ENCODE data around the gene CLEC4M.

CLEC4M gene

DNA sequence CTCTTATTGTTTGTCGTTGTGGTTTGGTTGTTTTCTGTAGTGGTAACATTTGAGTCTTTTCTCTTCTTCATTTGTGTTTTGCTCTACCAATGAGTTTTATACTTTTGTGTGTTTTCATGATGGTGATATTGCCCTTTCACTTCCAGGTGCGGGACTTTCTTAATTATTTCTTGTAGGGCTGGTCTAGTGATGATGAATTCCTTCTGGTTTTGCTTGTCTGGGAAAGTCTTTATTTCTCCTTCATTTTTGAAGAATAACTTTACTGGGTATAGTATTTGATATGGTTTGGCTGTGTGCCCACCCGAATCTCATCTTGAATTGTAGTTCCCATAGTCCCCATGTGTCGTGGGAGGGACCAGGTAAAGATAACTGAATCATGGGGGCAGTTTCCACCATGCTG lies 6.8 kb upstream of the CLEC4M start:
- TF ChIP-seq ZNF565 (CRISPR knock-in tag; conservative IDR thresholded peaks at IDR 0.05; ENCODE audit: low read depth) (no peak), BACH2 (CRISPR knock-in tag; IDR thresholded peaks at IDR 0.05; ENCODE audit: borderline replicate concordance) (no peak), CSDC2 (CRISPR knock-in tag; IDR thresholded peaks at IDR 0.05) (no peak), ARNTL (CRISPR knock-in tag; IDR thresholded peaks at IDR 0.05; ENCODE audit: borderline replicate concordance, low read depth) (no peak), OSR1 (CRISPR knock-in tag; IDR thresholded peaks at IDR 0.05) (no peak), ESRRG (CRISPR knock-in tag; IDR thresholded peaks at IDR 0.05) (no peak), TOX (CRISPR knock-in tag; IDR thresholded peaks at IDR 0.05; ENCODE audit: borderline replicate concordance) (no peak), GLIS3 (CRISPR knock-in tag; IDR thresholded peaks at IDR 0.05) (no peak), RARB (CRISPR knock-in tag; IDR thresholded peaks at IDR 0.05) (no peak)
- TF ChIP-seq, protein P1, sequence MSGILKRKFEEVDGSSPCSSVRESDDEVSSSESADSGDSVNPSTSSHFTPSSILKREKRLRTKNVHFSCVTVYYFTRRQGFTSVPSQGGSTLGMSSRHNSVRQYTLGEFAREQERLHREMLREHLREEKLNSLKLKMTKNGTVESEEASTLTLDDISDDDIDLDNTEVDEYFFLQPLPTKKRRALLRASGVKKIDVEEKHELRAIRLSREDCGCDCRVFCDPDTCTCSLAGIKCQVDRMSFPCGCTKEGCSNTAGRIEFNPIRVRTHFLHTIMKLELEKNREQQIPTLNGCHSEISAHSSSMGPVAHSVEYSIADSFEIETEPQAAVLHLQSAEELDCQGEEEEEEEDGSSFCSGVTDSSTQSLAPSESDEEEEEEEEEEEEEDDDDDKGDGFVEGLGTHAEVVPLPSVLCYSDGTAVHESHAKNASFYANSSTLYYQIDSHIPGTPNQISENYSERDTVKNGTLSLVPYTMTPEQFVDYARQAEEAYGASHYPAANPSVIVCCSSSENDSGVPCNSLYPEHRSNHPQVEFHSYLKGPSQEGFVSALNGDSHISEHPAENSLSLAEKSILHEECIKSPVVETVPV (CRISPR knock-in tag; IDR thresholded peaks at IDR 0.05), result no peak
- TF ChIP-seq, protein P2, sequence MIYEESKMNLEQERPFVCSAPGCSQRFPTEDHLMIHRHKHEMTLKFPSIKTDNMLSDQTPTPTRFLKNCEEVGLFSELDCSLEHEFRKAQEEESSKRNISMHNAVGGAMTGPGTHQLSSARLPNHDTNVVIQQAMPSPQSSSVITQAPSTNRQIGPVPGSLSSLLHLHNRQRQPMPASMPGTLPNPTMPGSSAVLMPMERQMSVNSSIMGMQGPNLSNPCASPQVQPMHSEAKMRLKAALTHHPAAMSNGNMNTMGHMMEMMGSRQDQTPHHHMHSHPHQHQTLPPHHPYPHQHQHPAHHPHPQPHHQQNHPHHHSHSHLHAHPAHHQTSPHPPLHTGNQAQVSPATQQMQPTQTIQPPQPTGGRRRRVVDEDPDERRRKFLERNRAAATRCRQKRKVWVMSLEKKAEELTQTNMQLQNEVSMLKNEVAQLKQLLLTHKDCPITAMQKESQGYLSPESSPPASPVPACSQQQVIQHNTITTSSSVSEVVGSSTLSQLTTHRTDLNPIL (CRISPR knock-in tag; IDR thresholded peaks at IDR 0.05; ENCODE audit: low read depth), result no peak
- TF ChIP-seq, protein P3, sequence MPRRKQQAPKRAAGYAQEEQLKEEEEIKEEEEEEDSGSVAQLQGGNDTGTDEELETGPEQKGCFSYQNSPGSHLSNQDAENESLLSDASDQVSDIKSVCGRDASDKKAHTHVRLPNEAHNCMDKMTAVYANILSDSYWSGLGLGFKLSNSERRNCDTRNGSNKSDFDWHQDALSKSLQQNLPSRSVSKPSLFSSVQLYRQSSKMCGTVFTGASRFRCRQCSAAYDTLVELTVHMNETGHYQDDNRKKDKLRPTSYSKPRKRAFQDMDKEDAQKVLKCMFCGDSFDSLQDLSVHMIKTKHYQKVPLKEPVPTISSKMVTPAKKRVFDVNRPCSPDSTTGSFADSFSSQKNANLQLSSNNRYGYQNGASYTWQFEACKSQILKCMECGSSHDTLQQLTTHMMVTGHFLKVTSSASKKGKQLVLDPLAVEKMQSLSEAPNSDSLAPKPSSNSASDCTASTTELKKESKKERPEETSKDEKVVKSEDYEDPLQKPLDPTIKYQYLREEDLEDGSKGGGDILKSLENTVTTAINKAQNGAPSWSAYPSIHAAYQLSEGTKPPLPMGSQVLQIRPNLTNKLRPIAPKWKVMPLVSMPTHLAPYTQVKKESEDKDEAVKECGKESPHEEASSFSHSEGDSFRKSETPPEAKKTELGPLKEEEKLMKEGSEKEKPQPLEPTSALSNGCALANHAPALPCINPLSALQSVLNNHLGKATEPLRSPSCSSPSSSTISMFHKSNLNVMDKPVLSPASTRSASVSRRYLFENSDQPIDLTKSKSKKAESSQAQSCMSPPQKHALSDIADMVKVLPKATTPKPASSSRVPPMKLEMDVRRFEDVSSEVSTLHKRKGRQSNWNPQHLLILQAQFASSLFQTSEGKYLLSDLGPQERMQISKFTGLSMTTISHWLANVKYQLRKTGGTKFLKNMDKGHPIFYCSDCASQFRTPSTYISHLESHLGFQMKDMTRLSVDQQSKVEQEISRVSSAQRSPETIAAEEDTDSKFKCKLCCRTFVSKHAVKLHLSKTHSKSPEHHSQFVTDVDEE (CRISPR knock-in tag; IDR thresholded peaks at IDR 0.05), result no peak
- no peak for ATAC-seq

DNA sequence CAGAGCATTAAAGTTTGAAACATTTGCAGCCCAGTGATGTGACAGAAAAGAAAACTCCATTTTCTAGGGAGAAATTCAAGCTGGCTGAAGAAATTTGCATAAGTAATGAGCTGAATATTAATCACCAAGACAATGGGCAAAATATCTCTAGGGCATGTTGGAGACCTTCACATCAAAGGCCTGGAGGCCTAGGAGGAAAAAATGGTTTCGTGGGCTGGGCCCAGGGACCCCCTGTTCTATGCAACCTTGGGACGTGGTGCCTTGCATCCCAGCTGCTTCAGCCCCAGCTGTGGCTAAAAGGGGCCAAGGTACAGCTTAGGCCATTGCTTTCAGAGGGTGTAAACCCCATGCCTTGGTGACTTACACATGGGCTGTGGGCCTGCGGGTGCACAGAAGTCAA lies 5.7 kb upstream of the CLEC4M start:
- TF ChIP-seq, protein P4, sequence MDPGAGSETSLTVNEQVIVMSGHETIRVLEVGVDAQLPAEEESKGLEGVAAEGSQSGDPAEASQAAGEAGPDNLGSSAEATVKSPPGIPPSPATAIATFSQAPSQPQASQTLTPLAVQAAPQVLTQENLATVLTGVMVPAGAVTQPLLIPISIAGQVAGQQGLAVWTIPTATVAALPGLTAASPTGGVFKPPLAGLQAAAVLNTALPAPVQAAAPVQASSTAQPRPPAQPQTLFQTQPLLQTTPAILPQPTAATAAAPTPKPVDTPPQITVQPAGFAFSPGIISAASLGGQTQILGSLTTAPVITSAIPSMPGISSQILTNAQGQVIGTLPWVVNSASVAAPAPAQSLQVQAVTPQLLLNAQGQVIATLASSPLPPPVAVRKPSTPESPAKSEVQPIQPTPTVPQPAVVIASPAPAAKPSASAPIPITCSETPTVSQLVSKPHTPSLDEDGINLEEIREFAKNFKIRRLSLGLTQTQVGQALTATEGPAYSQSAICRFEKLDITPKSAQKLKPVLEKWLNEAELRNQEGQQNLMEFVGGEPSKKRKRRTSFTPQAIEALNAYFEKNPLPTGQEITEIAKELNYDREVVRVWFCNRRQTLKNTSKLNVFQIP (CRISPR knock-in tag; IDR thresholded peaks at IDR 0.05; ENCODE audit: borderline replicate concordance, low read depth), result no peak
- TF ChIP-seq ZC3H10 (CRISPR knock-in tag; IDR thresholded peaks at IDR 0.05), result no peak
- TF ChIP-seq, protein P1 (CRISPR knock-in tag; IDR thresholded peaks at IDR 0.05), result no peak
- TF ChIP-seq ZFP3 (CRISPR knock-in tag; IDR thresholded peaks at IDR 0.05), result no peak
- no peak for TF ChIP-seq ZNF8 (CRISPR knock-in tag; IDR thresholded peaks at IDR 0.05)
- ATAC-seq, result no peak

DNA sequence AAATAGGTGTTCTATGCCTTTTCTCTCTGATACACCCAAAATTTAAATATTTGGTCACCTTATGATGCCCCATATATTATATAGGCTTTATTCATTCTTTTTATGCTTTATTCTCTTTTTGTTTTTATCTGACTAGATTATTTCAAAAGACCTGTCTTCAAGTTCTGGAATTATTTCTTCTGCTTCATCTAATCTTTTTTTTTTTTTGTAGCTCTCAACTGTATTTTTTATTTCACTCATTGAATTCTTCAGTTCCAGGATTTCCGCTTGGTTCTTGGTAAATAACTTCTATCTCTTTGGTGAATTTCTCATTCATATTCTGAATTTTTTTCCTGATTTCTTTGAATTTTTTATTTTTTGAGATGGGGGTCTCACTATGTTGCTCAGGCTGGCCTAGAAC lies 3.9 kb upstream of the CLEC4M start:
- ATAC-seq, result no peak
- TF ChIP-seq CSDC2 (CRISPR knock-in tag; IDR thresholded peaks at IDR 0.05), result no peak
- TF ChIP-seq, protein P4 (CRISPR knock-in tag; IDR thresholded peaks at IDR 0.05; ENCODE audit: borderline replicate concordance, low read depth), result no peak
- TF ChIP-seq GLIS3 (CRISPR knock-in tag; IDR thresholded peaks at IDR 0.05), result no peak
- no peak for TF ChIP-seq ZC3H10 (CRISPR knock-in tag; IDR thresholded peaks at IDR 0.05)

DNA sequence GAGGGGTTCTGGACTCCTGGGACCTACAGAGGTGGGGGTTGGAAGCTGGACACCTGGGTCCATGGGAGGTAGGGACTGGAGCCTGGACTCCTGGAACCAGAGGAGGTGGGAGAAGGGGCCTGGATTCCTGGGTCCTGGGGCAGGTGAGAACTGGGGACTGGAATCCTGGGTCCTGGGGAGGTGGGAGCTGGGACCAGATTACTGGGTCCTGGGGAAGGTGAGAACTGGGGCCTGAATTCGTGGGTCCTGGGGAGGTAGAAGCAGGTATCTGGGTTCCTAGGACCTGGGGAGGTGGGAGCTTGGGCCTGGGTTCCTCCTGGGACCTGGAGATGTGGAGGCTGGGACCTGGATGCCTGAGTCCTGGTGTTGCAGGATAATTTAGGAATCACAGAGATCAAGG lies 653 bp downstream of the CLEC4M start:
- ATAC-seq, result no peak
- TF ChIP-seq RARB (CRISPR knock-in tag; IDR thresholded peaks at IDR 0.05) (no peak), ZNF565 (CRISPR knock-in tag; conservative IDR thresholded peaks at IDR 0.05; ENCODE audit: low read depth) (no peak), OSR1 (CRISPR knock-in tag; IDR thresholded peaks at IDR 0.05) (no peak), ZNF70 (CRISPR knock-in tag; IDR thresholded peaks at IDR 0.05) (no peak), CSDC2 (CRISPR knock-in tag; IDR thresholded peaks at IDR 0.05) (no peak), ISL1 (CRISPR knock-in tag; IDR thresholded peaks at IDR 0.05) (no peak), ZFP30 (CRISPR knock-in tag; IDR thresholded peaks at IDR 0.05) (no peak), BACH2 (CRISPR knock-in tag; IDR thresholded peaks at IDR 0.05; ENCODE audit: borderline replicate concordance) (no peak), GLIS3 (CRISPR knock-in tag; IDR thresholded peaks at IDR 0.05) (no peak), TOX (CRISPR knock-in tag; IDR thresholded peaks at IDR 0.05; ENCODE audit: borderline replicate concordance) (no peak), TCF4 (CRISPR knock-in tag; IDR thresholded peaks at IDR 0.05; ENCODE audit: borderline replicate concordance) (no peak)
- TF ChIP-seq, protein P5, sequence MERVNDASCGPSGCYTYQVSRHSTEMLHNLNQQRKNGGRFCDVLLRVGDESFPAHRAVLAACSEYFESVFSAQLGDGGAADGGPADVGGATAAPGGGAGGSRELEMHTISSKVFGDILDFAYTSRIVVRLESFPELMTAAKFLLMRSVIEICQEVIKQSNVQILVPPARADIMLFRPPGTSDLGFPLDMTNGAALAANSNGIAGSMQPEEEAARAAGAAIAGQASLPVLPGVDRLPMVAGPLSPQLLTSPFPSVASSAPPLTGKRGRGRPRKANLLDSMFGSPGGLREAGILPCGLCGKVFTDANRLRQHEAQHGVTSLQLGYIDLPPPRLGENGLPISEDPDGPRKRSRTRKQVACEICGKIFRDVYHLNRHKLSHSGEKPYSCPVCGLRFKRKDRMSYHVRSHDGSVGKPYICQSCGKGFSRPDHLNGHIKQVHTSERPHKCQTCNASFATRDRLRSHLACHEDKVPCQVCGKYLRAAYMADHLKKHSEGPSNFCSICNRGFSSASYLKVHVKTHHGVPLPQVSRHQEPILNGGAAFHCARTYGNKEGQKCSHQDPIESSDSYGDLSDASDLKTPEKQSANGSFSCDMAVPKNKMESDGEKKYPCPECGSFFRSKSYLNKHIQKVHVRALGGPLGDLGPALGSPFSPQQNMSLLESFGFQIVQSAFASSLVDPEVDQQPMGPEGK (CRISPR knock-in tag; IDR thresholded peaks at IDR 0.05; ENCODE audit: borderline replicate concordance), result no peak
- TF ChIP-seq, protein P4 (CRISPR knock-in tag; IDR thresholded peaks at IDR 0.05; ENCODE audit: borderline replicate concordance, low read depth), result no peak

Measured in SK-N-SH treated with all-trans-retinoic acid at 6 μM for 48 hours (cell line).